Renal cortex interstitium (tissue), 11 donors: ENCODE results near the gene KRT4. TPM values are rescaled to one million over a fixed set of nuclear protein-coding genes. Genes with fewer than 3 reads are reported as not detected.

Source experiments
- DNase-seq, 11 donors: peaks; one replicate each; pipeline ENCODE4 v3.0.0-alpha.2; 2013; ENCODE audit warnings: low read depth in 9 of 11, low spot score in 4 of 11; ENCODE audit errors: extremely low read depth in 1 of 11
- polyA plus RNA-seq, 3 donors: library from polyadenylated mRNA; unstranded; fragments of 120-200 nt; gene quantifications; one replicate each; pipeline ENCODE4 v1.2.1, GENCODE V29; 2013; ENCODE audit not compliant: insufficient read length in 3 of 3

The KRT4 gene
- polyA plus RNA-seq, 3 donors = 0.20 to 0.81 (median 0.65) TPM

GRCh38 chr12:52812073-52812400 is 1.9 kb downstream of the KRT4 start:
- DNase-seq = no peak

DNA sequence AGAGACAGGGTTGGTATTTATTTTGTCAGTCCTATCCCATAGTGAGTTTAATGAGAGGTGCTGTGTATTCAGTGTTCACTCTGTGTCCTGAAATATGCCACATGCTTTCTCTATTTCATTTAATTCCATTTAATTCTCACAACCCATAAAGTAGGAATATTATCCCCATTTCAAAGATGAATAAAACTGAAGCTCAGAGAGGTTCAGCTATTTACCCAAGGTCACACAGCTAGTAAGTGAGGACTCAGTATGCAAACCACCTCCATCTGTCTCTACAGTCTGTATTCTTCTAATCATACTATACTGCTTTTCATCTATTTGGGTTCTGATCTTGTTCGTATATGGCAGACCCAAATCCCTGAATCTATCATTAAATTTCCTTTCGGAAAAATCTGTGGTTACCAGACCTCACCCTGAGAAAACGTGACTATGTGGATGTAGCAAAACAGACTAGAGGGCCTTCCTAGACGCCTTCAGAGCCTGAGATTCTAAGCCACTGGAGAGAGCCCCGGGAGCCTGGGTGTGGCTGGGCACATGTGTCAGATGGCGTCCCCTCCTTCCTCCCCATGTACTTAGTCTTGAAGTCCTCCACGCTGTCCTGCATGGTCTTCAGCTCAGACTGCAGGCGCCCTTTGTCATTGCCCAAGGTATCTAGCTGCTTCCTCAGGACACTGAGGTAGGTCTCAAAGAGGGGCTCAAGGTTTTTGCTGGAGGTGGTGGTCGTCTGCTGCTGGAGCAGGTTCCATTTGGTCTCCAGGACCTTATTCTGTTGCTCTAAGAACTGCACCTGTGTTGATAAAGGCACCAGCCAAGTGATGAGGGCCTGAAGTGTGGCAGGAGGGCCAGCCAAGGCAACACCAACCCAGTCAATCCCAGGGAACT is 2.5 kb downstream of the KRT4 start:
- no peak for DNase-seq

DNA sequence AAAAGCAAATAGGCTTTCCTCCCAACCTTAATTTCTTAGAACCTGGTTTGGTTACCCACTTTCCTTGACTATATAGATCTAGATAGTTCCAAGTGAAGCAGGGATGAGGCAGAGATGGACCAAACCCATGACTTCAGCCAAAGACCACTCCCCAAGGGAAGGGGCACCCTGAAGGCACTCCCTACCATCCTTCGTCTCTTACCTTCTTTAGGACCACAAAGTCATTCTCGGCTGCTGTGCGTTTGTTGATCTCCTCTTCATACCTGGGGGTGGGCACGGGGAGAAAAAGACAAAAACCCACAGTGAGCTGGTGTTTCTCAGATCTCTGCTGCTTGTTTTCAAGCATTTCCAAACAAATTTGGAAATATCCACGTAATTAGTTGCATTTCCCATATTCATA is 3.4 kb downstream of the KRT4 start:
- no peak for DNase-seq

DNA sequence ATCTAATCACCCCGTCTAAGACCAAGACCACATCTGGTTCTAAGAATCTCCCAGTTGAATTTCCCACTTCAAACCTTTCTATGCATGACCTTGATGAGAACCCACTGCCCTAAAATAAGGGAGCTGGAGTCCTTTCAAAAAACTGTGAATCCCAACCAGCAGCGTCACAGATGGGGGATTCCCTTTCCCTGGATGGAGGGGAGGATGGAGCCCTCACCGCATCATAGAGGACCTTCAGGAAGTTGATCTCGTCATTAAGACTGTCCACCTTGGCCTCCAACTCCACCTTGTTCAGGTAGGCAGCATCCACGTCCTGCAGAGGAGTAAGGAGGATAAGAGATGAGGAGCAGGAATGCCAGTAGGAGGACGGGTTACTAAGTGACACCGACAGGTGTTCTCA is 4.8 kb downstream of the KRT4 start:
- DNase-seq = no peak

- DNase-seq = no peak
Measured at GRCh38 chr12:52808573-52809160, 5.2 kb downstream of the KRT4 start.

DNA sequence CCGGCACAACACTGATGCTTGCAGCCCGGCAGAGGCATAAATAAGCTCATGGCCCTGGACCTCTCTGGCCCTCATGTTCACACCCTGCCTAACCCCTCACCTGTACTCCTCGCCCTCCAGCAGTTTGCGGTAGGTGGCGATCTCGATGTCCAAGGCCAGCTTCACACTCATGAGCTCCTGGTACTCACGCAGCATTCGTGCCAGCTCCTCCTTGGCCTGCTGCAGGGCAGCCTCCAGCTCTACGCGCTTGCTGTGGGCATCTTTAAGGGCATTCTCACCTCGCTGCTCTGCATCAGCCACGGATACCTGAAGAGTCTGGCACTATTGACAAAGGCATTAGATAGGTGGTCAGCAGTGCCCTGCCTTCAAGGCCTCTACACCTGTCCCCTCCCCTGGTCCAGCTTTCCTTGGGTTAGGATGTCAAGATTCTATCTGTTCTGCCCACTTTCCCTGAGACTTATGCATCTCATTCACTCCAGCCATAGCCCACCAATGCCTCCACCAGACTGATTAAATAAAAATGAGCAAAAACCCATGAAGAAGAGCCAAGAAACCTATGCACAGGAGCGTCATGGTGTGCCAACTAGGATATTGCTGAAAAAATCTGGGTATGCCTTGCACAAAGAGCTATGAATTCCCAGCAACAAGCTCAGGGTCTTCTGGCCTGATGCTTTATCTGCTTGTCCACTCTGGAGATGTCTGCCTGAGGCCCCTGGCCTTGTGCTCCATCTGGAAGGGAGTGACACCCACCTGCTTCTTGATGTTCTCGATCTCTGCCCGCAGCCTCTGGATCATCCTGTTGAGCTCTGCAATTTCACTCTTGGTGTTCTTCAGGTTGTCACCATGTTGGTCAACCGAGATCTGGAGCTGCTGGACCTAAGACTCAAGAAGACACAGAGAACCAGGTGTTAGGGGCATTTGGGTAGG is 6.1 kb downstream of the KRT4 start:
- no peak for DNase-seq

- no peak for DNase-seq
Measured at GRCh38 chr12:52806821-52807543, 6.9 kb downstream of the KRT4 start.

GRCh38 chr12:52806169-52806811 is 7.6 kb downstream of the KRT4 start:
- no peak for DNase-seq

- DNase-seq = no peak
Measured at GRCh38 chr12:52805739-52806138, 8.2 kb downstream of the KRT4 start.

GRCh38 chr12:52805000-52805399 is 8.9 kb downstream of the KRT4 start:
- DNase-seq = no peak

- DNase-seq = no peak
Measured at GRCh38 chr12:52802442-52802841, 11.5 kb downstream of the KRT4 start.

GRCh38 chr12:52801773-52802172 is 12.1 kb downstream of the KRT4 start:
- no peak for DNase-seq

DNA sequence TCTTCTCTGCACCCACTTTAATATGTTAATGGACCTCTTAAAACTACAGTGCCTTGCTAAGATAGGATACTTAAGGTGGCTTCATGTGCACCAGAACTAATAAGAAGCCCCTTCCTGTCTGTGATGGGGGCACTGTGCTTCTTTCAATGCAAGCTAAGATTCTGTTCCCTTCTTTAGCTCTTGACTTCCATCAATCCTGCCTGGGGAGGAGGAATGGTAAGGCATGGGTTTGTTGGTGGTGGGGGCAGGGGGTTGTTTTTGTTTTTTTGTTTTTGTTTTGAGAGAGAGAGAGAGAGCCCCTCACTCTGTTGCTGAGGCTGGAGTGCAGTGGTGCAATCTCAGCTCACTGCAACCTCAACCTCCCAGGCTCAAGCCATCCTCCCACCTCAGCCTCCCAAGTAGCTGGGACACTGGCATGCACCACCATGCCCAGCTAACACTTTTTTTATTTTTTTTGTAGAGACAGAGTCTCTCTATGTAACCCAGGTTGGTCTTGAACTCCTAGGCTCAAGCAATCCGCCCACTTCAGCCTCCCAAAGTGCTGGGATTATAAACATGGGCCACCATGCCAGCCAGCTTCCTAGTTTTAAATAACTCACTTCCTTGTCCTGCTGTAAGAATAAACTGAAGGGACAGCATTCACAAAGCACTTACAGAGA is 13.5 kb downstream of the KRT4 start:
- DNase-seq = no peak

- no peak for DNase-seq
Measured at GRCh38 chr12:52799505-52800211, 14.3 kb downstream of the KRT4 start.

DNA sequence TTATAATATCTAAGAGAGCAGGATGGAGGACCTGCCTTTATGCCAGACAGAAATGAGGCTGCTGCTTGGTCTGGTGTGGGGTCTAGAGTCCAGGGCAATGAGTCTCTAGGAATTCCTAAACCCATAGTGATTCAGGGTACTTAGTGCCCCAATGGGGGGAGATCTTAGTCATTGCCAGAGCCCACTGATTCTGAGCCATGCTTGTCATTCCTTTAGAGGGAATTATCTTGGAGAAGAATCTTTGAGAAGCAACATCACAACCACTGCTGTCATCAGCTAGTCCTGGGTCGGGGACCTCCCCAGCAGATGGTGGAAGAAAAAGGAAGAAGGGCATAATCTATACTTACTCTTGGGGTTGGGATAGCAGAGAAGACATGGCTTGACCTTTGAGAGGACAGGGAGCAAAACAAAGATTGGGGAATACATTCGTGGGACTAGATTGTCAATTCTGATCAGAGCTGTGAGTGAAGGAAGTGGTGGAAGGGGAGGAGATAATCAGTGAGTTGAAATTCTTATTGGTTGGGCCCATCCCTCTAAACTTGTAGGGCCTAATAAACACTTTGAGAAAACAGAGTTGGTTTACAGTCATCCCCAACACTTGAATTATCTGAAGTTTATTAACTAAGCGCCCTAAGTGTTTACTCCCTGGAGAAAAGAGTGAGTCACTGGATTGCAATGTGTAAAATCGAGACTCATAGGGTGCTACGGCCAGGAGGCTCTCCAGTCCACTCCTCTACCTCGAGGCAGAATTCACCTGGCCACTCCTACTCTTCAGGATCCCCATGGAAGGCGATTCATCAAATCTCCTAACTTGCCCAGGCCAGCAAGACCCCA is 15.0 kb downstream of the KRT4 start:
- no peak for DNase-seq

DNA sequence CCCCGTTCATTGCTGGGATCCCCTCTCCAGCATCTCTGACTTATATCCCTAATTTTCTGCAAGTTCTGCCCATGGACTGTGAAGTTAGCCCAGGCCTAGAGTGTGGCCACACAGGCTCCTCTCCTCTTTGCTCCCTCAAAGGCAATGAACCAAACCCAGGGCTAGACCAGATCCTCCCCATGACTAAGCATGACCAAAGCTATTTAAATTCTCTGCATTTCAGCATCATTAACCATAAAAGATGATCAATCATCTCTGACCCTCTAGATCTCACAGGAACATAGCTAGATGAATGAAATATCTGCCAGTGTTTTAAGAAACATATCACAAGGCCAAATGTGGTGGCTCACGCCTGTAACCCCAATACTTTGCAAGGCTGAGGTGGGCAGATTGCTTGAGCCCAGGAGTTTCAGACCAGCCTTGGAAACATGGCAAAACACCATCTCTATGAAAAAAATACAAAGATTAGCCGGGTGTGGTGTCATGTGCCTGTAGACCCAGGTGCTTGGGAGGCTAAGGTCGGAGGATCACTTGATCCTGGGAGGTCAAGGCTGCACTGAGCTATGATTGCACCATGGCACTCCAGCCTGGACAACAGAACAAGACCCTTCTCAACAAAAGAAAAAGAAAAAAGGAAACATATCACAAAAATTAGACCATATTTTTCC is 15.8 kb downstream of the KRT4 start:
- DNase-seq = no peak
